Spleen (tissue), 11 donors: ENCODE measurements around the gene ZNF778. TPM values are rescaled to one million over a fixed set of nuclear protein-coding genes. Genes with fewer than 3 reads are reported as not detected.
A peak's percentile ranks its signal among the peaks of the same experiment; 100 is the strongest.

Source experiments
- DNase-seq: peaks from one replicate; pipeline ENCODE4 v3.0.0-alpha.2; 2020
- H3K27ac ChIP-seq, 8 donors: fragments of 200-600 bp; sonication (generic) in 7 of 8; 1 replicate in 4 of 8; 2 replicates in 4 of 8; pipeline versions ENCODE4 v1.5.0 to v1.8.0; 2016 to 2021; ENCODE audit warnings: inconsistent platforms in 4 of 8, mild to moderate bottlenecking in 4 of 8, moderate library complexity in 1 of 8
- H3K27me3 ChIP-seq, 7 donors: fragments of 200-600 bp; sonication (generic) in 6 of 7; replicated peaks in 1 of 7; 1 replicate in 4 of 7; 2 replicates in 3 of 7; pipeline versions ENCODE4 v1.5.0 to v1.8.0; 2016 to 2021; ENCODE audit warnings: inconsistent platforms in 3 of 7, mild to moderate bottlenecking in 1 of 7
- H3K36me3 ChIP-seq, 6 donors: fragments of 200-600 bp; sonication (generic) in 5 of 6; 1 replicate in 4 of 6; 2 replicates in 2 of 6; pipeline versions ENCODE4 v1.5.0 to v1.8.0; 2016 to 2021; ENCODE audit warnings: inconsistent platforms in 2 of 6
- H3K4me1 ChIP-seq, 6 donors: fragments of 200-600 bp; sonication (generic) in 5 of 6; 1 replicate in 3 of 6; 2 replicates in 3 of 6; pipeline versions ENCODE4 v1.5.0 to v1.8.0; 2016 to 2021; ENCODE audit warnings: inconsistent platforms in 3 of 6
- H3K4me3 ChIP-seq, 8 donors: fragments of 200-600 bp; sonication (generic) in 7 of 8; 1 replicate in 4 of 8; 2 replicates in 4 of 8; pipeline versions ENCODE4 v1.5.0 to v1.8.0; 2016 to 2021; ENCODE audit warnings: inconsistent platforms in 4 of 8, mild to moderate bottlenecking in 4 of 8, moderate library complexity in 2 of 8
- H3K9me3 ChIP-seq, 8 donors: fragments of 200-600 bp; sonication (generic) in 7 of 8; 1 replicate in 4 of 8; 2 replicates in 4 of 8; pipeline versions ENCODE4 v1.5.0 to v1.8.0; 2016 to 2021; ENCODE audit warnings: inconsistent platforms in 4 of 8
- POLR2A ChIP-seq, 3 donors: fragments of 450-650 bp; IDR thresholded peaks; one replicate each; pipeline ENCODE4 v1.5.1; 2017; ENCODE audit warnings: antibody characterized with exemption in 3 of 3, mild to moderate bottlenecking in 1 of 3
- POLR2AphosphoS5 ChIP-seq, 3 donors: sonication (generic); formaldehyde crosslinking; IDR thresholded peaks; one replicate each; pipeline ENCODE4 v1.5.1; 2017; ENCODE audit warnings: antibody characterized with exemption in 3 of 3
- WGBS, 5 donors: extraction: QIAGEN DNeasy Blood & Tissue Kit in 3 of 5; methylation state at CpG; one replicate each; pipeline versions ENCODE4 v1.1.5 to v1.1.7; 2013 to 2018; 5-methylcytosine and 5-hydroxymethylcytosine counted together
- intact Hi-C: fragments of 100-400 bp; cut with DNase I; formaldehyde crosslinking; loops from one replicate; pipeline ENCODE4 v1.15.0; 2023; ENCODE audit warnings: low total_unique reads
- polyA plus RNA-seq, 3 donors: library from polyadenylated mRNA; stranded (reverse); fragments of 200-250 nt; gene quantifications; one replicate each; pipeline ENCODE4 v1.2.1, GENCODE V29; 2013
- total RNA-seq, 7 donors: library from RNA; depleted of rRNA in 3 of 7; stranded (reverse); fragments of >200 nt in 3 of 7; fragmentation: NEBNext Ultra II Directional in 4 of 7; extraction: Animal tissue kit (Norgen Biotek cat#: 25700) in 4 of 7; gene quantifications; one replicate each; pipeline versions ENCODE4 v1.1.0 to v1.2.1, GENCODE V29; 2016 to 2021
- TF ChIP-seq, protein P1 (sequence below), 11 experiments: fragments of 200-600 bp in 7 of 11; fragments of 450-650 bp in 4 of 11; sonication (generic) in 4 of 11; IDR thresholded peaks in 8 of 11; conservative IDR thresholded peaks in 3 of 11; 1 replicate in 7 of 11; 2 replicates in 4 of 11; pipeline versions ENCODE4 v1.4.0 to v1.8.0; 2016 to 2021; ENCODE audit warnings: antibody characterized with exemption in 11 of 11, inconsistent platforms in 4 of 11, mild to moderate bottlenecking in 1 of 11
- donor health status: healthy with polysubstance abuse.
- donor health status: DM: no; HTN: no; CAD: no; lungs with moderate emphysema.
- donor health status: DM: no; HTN: no; CAD: no.
- donor health status: Bipolar disorder and iron deficiency.
- donor health status: healthy.
- donor health status: DM: no; HTN: no; CAD: no.
- donor health status: DM: yes; HTN: yes; CAD: no.

Gene ZNF778
- total and polyA plus RNA-seq, 10 donors: 1.6 to 34.4 (median 10.7) TPM

GRCh38 chr16:89261691-89262563 is 44.4 kb downstream of the ZNF778 start:
- H3K27ac ChIP-seq: peak overlapping the region in 6 of 8 donors; percentile 14 to 66 (median 46)
- H3K4me1 ChIP-seq: peaks cover 6 to 23% (median 9%) of the 10 kb centered on the region in 6 donors
- peaks cover 0 to 23% (median 13%) of the 10 kb centered on the region in 7 donors for H3K27me3 ChIP-seq
- TF ChIP-seq POLR2AphosphoS5 (IDR thresholded peaks at IDR 0.05) (peak in 1 of 3 donors; percentile 30), POLR2A (IDR thresholded peaks at IDR 0.05) (no peak)
- TF ChIP-seq, protein P1, sequence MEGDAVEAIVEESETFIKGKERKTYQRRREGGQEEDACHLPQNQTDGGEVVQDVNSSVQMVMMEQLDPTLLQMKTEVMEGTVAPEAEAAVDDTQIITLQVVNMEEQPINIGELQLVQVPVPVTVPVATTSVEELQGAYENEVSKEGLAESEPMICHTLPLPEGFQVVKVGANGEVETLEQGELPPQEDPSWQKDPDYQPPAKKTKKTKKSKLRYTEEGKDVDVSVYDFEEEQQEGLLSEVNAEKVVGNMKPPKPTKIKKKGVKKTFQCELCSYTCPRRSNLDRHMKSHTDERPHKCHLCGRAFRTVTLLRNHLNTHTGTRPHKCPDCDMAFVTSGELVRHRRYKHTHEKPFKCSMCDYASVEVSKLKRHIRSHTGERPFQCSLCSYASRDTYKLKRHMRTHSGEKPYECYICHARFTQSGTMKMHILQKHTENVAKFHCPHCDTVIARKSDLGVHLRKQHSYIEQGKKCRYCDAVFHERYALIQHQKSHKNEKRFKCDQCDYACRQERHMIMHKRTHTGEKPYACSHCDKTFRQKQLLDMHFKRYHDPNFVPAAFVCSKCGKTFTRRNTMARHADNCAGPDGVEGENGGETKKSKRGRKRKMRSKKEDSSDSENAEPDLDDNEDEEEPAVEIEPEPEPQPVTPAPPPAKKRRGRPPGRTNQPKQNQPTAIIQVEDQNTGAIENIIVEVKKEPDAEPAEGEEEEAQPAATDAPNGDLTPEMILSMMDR (IDR thresholded peaks at IDR 0.05 in 8 of 11, conservative IDR thresholded peaks at IDR 0.05 in 3 of 11): no peak
- DNase-seq: peak; percentile 47
- H3K9me3 ChIP-seq: peaks cover 0 to 13% (median 11%) of the 10 kb centered on the region in 8 donors
- H3K36me3 ChIP-seq: peaks cover 3 to 29% (median 20%) of the 10 kb centered on the region in 6 donors
- intact Hi-C loops: no loop called here
- H3K4me3 ChIP-seq: no peak overlapping the region
- WGBS, 5 donors: 80 to 88% (median 88%) methylated on average over 18 to 30 of the region's 30 CpGs

DNA sequence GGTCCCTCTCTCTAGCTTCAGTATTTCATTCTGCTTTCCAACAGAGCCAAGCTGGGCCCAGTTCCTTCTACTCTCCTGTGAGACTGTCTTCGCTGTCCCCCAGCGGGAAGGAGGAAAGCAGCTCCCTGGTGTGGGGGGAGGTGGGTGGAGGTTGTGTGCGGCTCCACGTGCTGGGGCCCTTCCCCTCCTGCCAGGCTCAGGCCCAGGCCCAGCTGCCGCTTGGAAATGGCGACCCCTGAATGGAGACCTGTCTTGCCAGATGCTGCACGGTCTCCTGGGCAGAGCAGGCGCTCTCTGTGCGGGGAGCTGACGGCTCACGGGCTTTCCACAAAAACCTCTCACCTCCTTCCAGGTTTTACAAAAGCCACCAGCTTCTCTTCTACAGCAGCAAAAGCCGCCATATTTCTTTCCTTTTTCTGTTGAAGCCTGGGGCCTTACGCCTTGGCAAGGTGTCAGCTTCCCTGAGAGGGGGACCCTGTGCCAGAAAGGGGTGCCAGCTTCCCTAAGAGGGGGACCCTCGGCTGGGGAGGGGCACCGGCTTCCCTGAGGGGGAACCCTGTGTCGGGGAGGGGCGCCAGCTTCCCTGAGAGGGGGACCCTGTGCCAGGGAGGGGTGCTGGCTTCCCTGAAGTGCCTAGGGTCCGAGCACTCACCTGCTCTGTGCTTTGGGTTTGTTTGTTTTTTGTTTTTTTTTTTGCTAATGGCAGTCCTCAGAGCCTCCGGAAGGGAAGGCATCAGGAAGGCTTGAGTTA is 47.5 kb downstream of the ZNF778 start:
- 92 to 93% (median 93%) methylated on average over 17 to 19 of the region's 19 CpGs for WGBS, 5 donors
- peaks cover 3 to 56% (median 41%) of the 10 kb centered on the region in 6 donors for H3K36me3 ChIP-seq
- peak in 2 of 3 donors; percentile 9 to 34 for TF ChIP-seq POLR2AphosphoS5 (IDR thresholded peaks at IDR 0.05)
- TF ChIP-seq, protein P1 (IDR thresholded peaks at IDR 0.05 in 8 of 11, conservative IDR thresholded peaks at IDR 0.05 in 3 of 11): no peak
- peaks cover 0 to 25% (median 2%) of the 10 kb centered on the region in 6 donors for H3K4me1 ChIP-seq
- DNase-seq: peak; percentile 52
- peaks cover 0 to 13% (median 11%) of the 10 kb centered on the region in 8 donors for H3K9me3 ChIP-seq
- intact Hi-C loops: no loop called here
- H3K27me3 ChIP-seq: no peaks in the 10 kb centered on the region
- no peak overlapping the region for H3K4me3 ChIP-seq
- no peak overlapping the region for H3K27ac ChIP-seq

DNA sequence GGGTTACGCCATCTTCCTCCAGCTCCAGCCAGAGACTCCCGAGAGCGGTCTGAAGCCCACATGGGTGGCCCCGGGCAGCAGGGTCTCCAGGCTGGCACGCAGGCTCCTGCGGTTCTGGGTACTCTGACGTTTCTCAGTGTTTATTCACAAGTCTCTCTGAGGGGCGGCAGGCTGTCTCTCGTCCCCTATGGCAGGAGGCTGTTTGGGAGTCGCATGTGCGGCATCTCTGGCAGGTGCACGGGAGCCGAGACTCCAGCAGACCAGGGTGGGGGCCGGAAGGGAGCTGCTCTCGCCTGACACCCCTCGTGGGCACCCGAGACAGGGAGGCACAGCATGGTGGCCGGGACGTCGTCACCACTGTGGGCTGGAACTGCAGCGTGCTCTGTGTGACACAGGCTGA is 48.1 kb downstream of the ZNF778 start:
- Histone ChIP-seq H3K4me1 (peaks cover 0 to 26% (median 2%) of the 10 kb centered on the region in 6 donors), H3K27ac (no peak overlapping the region), H3K36me3 (peaks cover 3 to 63% (median 48%) of the 10 kb centered on the region in 6 donors), H3K9me3 (peaks cover 0 to 13% (median 11%) of the 10 kb centered on the region in 8 donors), H3K4me3 (no peak overlapping the region), H3K27me3 (no peaks in the 10 kb centered on the region)
- 92 to 98% (median 94%) methylated on average over 16 to 21 of the region's 21 CpGs for WGBS, 5 donors
- intact Hi-C loops: no loop called here
- TF ChIP-seq, protein P1 (IDR thresholded peaks at IDR 0.05 in 8 of 11, conservative IDR thresholded peaks at IDR 0.05 in 3 of 11): no peak
- peak in 1 of 3 donors; percentile 32 for TF ChIP-seq POLR2AphosphoS5 (IDR thresholded peaks at IDR 0.05)
- TF ChIP-seq POLR2A (IDR thresholded peaks at IDR 0.05): no peak
- peak; percentile 57 for DNase-seq
